Keratinocyte (primary cell): ENCODE measurements around the gene SPTBN4. TPM values are rescaled to one million over a fixed set of nuclear protein-coding genes. Genes with fewer than 3 reads are reported as not detected.

ENCODE experiments used
- DNase-seq: peaks from one replicate; pipeline ENCODE4 v3.0.0-alpha.2; 2011; ENCODE audit warnings: low read depth, missing footprints, low spot score
- FAIRE-seq: peaks from 2 replicates; lab custom pipeline; 2011; peaks lifted over from hg19 to GRCh38; lab: Jason Lieb, UNC
- H2AFZ ChIP-seq: 2 replicates; pipeline ENCODE4 v1.6.0; 2012; ENCODE audit warnings: low read length, control low read depth, inconsistent platforms; ENCODE audit not compliant: control insufficient read depth
- H3K27ac ChIP-seq: 2 replicates; pipeline ENCODE4 v1.5.1; 2011; ENCODE audit warnings: low read length; ENCODE audit not compliant: control insufficient read depth, insufficient read depth
- H3K27me3 ChIP-seq: 3 replicates; pipeline ENCODE4 v1.6.0; 2011; ENCODE audit warnings: low read length; ENCODE audit not compliant: control insufficient read depth, insufficient read depth; ENCODE audit errors: extremely low read depth
- H3K36me3 ChIP-seq, 2 experiments: 2 replicates in 1 of 2; 3 replicates in 1 of 2; pipeline ENCODE4 v1.5.1; 2011; ENCODE audit warnings: low read length in 2 of 2, mild to moderate bottlenecking in 1 of 2; ENCODE audit not compliant: control insufficient read depth in 2 of 2, insufficient read depth in 2 of 2; ENCODE audit errors: extremely low read depth in 1 of 2
- H3K4me1 ChIP-seq: 3 replicates; pipeline ENCODE4 v1.5.1; 2011; ENCODE audit warnings: low read length; ENCODE audit not compliant: control insufficient read depth, insufficient read depth; ENCODE audit errors: extremely low read depth
- H3K4me2 ChIP-seq: 3 replicates; pipeline ENCODE4 v1.6.0; 2011; ENCODE audit warnings: low read depth, low read length; ENCODE audit not compliant: control insufficient read depth, insufficient read depth; ENCODE audit errors: extremely low read depth
- H3K4me3 ChIP-seq, 3 experiments: fragments of 200-600 bp in 1 of 3; sonication (generic) in 1 of 3; 2 replicates in 2 of 3; 3 replicates in 1 of 3; pipeline ENCODE4 v1.5.1; 2011 to 2016; ENCODE audit warnings: low read length in 3 of 3, mild to moderate bottlenecking in 3 of 3, control low read depth in 2 of 3, inconsistent platforms in 1 of 3, low read depth in 1 of 3, mixed read lengths in 1 of 3, mixed run types in 1 of 3, moderate library complexity in 1 of 3; ENCODE audit not compliant: control insufficient read depth in 2 of 3, insufficient read depth in 2 of 3; ENCODE audit errors: extremely low read depth in 1 of 3
- H3K79me2 ChIP-seq: 2 replicates; pipeline ENCODE4 v1.6.0; 2012; ENCODE audit warnings: low read length; ENCODE audit not compliant: control insufficient read depth, insufficient read depth
- H3K9ac ChIP-seq: 3 replicates; pipeline ENCODE4 v1.6.0; 2011; ENCODE audit warnings: low read length; ENCODE audit not compliant: control insufficient read depth, insufficient read depth; ENCODE audit errors: extremely low read depth
- H3K9me1 ChIP-seq: 3 replicates; pipeline ENCODE4 v1.6.0; 2011; ENCODE audit warnings: low read length; ENCODE audit not compliant: control insufficient read depth, insufficient read depth; ENCODE audit errors: extremely low read depth
- H3K9me3 ChIP-seq: 2 replicates; pipeline ENCODE4 v1.5.1; 2012; ENCODE audit warnings: low read depth, low read length; ENCODE audit not compliant: control insufficient read depth
- H4K20me1 ChIP-seq: 3 replicates; pipeline ENCODE4 v1.6.0; 2011; ENCODE audit warnings: low read length; ENCODE audit not compliant: control insufficient read depth, insufficient read depth; ENCODE audit errors: extremely low read depth
- CTCF ChIP-seq, 3 experiments: IDR thresholded peaks in 1 of 3; conservative IDR thresholded peaks in 1 of 3; optimal IDR thresholded peaks in 1 of 3; 2 replicates in 2 of 3; 3 replicates in 1 of 3; pipeline versions ENCODE3 to v1.5.1; 2011; ENCODE audit warnings: low read length in 3 of 3, mild to moderate bottlenecking in 3 of 3, moderate library complexity in 2 of 3, control low read depth in 1 of 3, inconsistent platforms in 1 of 3; ENCODE audit not compliant: insufficient read depth in 2 of 3; ENCODE audit errors: extremely low read depth in 1 of 3
- EZH2 ChIP-seq: IDR thresholded peaks from one replicate; pipeline ENCODE4 v1.6.1; 2012; ENCODE audit warnings: inconsistent platforms, mild to moderate bottlenecking, low read length, moderate library complexity
- dilution Hi-C: fragments of 300-500 bp; cut with MboI; formaldehyde crosslinking; loops from one replicate; pipeline ENCODE4 v1.7.0; 2020; ENCODE audit warnings: low sequenced_read_pairs; ENCODE audit not compliant: extremely low pct_ligation_motif_present
- polyA plus RNA-seq, 5 experiments: library from polyadenylated mRNA; depleted of rRNA in 3 of 5; stranded (reverse) in 3 of 5; stranded (forward) in 1 of 5; unstranded in 1 of 5; fragments of >200 nt; gene quantifications; 1 replicate in 1 of 5; 2 replicates in 3 of 5; 3 replicates in 1 of 5; pipeline versions ENCODE4 v1.2.1 to v1.2.3, GENCODE V29; 2011 to 2012; ENCODE audit warnings: missing spikeins in 2 of 5, low read depth in 1 of 5, low replicate concordance in 1 of 5

SPTBN4 gene
- polyA plus RNA-seq, 1 donor (not counting 4 experiments of a cell fraction or from before 2014, with no cell fraction given), result 0.17 TPM

GRCh38 chr19:40620161-40620485 lies 153.3 kb downstream of the SPTBN4 start:
- no peak overlapping the region for H3K9ac ChIP-seq
- H3K4me2 ChIP-seq, result no peak overlapping the region
- no peaks in the 10 kb centered on the region for H3K27me3 ChIP-seq
- no peaks in the 10 kb centered on the region for H4K20me1 ChIP-seq
- no peak for TF ChIP-seq EZH2
- TF ChIP-seq CTCF (optimal IDR thresholded peaks at IDR 0.05 in 1 of 3, IDR thresholded peaks at IDR 0.05 in 1 of 3, conservative IDR thresholded peaks at IDR 0.05 in 1 of 3; ENCODE audit: extremely low read depth in 1 of 3, insufficient read depth in 2 of 3, low read length in 3 of 3), result no peak
- dilution Hi-C loops, result no loop called here
- H3K9me1 ChIP-seq, result no peaks in the 10 kb centered on the region
- H2AFZ ChIP-seq, result no peak overlapping the region
- peaks cover 9% of the 10 kb centered on the region for H3K79me2 ChIP-seq
- peaks cover 13% of the 10 kb centered on the region for H3K4me1 ChIP-seq
- no peak overlapping the region for H3K4me3 ChIP-seq
- FAIRE-seq (no peak), DNase-seq (no peak)
- no peaks in the 10 kb centered on the region for H3K9me3 ChIP-seq
- H3K27ac ChIP-seq, result no peak overlapping the region
- peaks cover 26 to 32% of the 10 kb centered on the region in 2 experiments for H3K36me3 ChIP-seq

- Histone ChIP-seq H4K20me1 (no peaks in the 10 kb centered on the region), H3K79me2 (peaks cover 5% of the 10 kb centered on the region), H3K9me1 (no peaks in the 10 kb centered on the region), H3K4me2 (no peak overlapping the region), H3K9ac (no peak overlapping the region), H3K27me3 (no peaks in the 10 kb centered on the region), H3K4me1 (peaks cover 4% of the 10 kb centered on the region), H3K36me3 (peaks cover 33 to 38% of the 10 kb centered on the region in 2 experiments), H3K9me3 (no peaks in the 10 kb centered on the region), H3K4me3 (no peak overlapping the region), H3K27ac (no peak overlapping the region), H2AFZ (no peak overlapping the region)
- dilution Hi-C loops, result no loop called here
- DNase-seq (no peak), FAIRE-seq (no peak)
- TF ChIP-seq EZH2 (no peak), CTCF (optimal IDR thresholded peaks at IDR 0.05 in 1 of 3, IDR thresholded peaks at IDR 0.05 in 1 of 3, conservative IDR thresholded peaks at IDR 0.05 in 1 of 3; ENCODE audit: extremely low read depth in 1 of 3, insufficient read depth in 2 of 3, low read length in 3 of 3) (no peak)
These were observed 154.5 kb downstream of the SPTBN4 start for GRCh38 chr19:40621283-40621682.
